ENCODE data around the gene MYH8.

Gene MYH8

DNA sequence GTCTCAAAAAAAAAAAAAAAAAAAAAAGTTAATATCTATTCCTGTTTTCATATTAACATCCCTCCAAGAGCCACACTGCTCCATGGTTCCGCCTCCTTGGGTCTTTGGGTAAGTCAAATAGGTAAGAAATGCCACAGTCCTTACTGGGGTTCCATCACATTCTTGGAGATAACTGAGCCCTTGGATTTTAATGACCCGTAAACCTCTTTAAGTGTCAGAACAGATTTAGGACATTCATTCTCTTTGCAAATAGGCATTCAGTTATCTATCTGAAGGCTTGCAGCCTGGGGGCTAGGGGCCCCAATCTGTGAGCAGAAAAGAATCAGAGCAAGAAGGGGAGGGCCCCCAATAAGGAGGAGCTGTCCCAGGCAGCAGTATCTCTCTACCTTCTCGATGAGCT, 76.9 kb downstream of the MYH8 start:
- no peaks in the 10 kb centered on the region for H3K9me3 ChIP-seq (ENCODE audit: control insufficient read depth, insufficient read depth, low read length)
- DNase-seq (ENCODE audit: low read depth, low spot score): no peak
- H3K27ac ChIP-seq (ENCODE audit: low read length): no peak overlapping the region
- no peaks in the 10 kb centered on the region for H3K4me1 ChIP-seq (ENCODE audit: control insufficient read depth, insufficient read depth, low read length)
- WGBS (ENCODE audit: insufficient coverage, insufficient read length): no CpG with 5 or more reads among the region's 3 CpGs
- H3K36me3 ChIP-seq (ENCODE audit: control insufficient read depth, insufficient read depth, low read length): no peaks in the 10 kb centered on the region
- H3K27me3 ChIP-seq (ENCODE audit: control insufficient read depth, insufficient read depth, low read length): no peaks in the 10 kb centered on the region
- H3K4me3 ChIP-seq (ENCODE audit: low read length): no peak overlapping the region
